Colonic mucosa (tissue), 4 donors: ENCODE measurements around the gene CCL19. TPM values are rescaled to one million over a fixed set of nuclear protein-coding genes. Genes with fewer than 3 reads are reported as not detected.
A peak's percentile ranks its signal among the peaks of the same experiment; 100 is the strongest.

Experiments used
- DNase-seq: peaks from one replicate; pipeline ENCODE4 v3.0.0-alpha.2; 2020
- H3K27ac ChIP-seq: fragments of 200-600 bp; one replicate; pipeline ENCODE4 v1.8.0; 2021
- H3K27me3 ChIP-seq: fragments of 200-600 bp; one replicate; pipeline ENCODE4 v1.8.0; 2021
- H3K36me3 ChIP-seq: fragments of 200-600 bp; one replicate; pipeline ENCODE4 v1.8.0; 2021
- H3K4me1 ChIP-seq: fragments of 200-600 bp; one replicate; pipeline ENCODE4 v1.8.0; 2021; ENCODE audit warnings: mild to moderate bottlenecking
- H3K4me3 ChIP-seq: fragments of 200-600 bp; one replicate; pipeline ENCODE4 v1.8.0; 2021
- H3K9ac ChIP-seq, 2 donors: one replicate each; pipeline ENCODE4 v1.7.0; 2013; ENCODE audit warnings: control low read depth in 2 of 2, low read depth in 2 of 2, low read length in 2 of 2
- H3K9me3 ChIP-seq: fragments of 200-600 bp; one replicate; pipeline ENCODE4 v1.8.0; 2021
- intact Hi-C: fragments of 100-400 bp; cut with DNase I; formaldehyde crosslinking; loops from one replicate; pipeline ENCODE4 v1.14.1; 2022
- total RNA-seq, 2 donors: library from RNA; stranded (reverse); fragmentation: NEBNext Ultra II Directional in 1 of 2; extraction: Animal tissue kit (Norgen Biotek cat#: 25700) in 1 of 2; gene quantifications; one replicate each; pipeline ENCODE4 v1.2.1, GENCODE V29; 2021
- TF ChIP-seq, protein P1 (sequence below): fragments of 200-600 bp; IDR thresholded peaks from one replicate; pipeline ENCODE4 v1.8.0; 2022; ENCODE audit warnings: antibody characterized with exemption, mild to moderate bottlenecking
- donor health status: healthy.
- donor health status: DM: no; HTN: no; CAD: no.
- donor health status: DM: no; HTN: no; CAD: no.

CCL19 gene
- total RNA-seq, 2 donors from 2014 or later, result 2.2 to 5.0 TPM

DNA sequence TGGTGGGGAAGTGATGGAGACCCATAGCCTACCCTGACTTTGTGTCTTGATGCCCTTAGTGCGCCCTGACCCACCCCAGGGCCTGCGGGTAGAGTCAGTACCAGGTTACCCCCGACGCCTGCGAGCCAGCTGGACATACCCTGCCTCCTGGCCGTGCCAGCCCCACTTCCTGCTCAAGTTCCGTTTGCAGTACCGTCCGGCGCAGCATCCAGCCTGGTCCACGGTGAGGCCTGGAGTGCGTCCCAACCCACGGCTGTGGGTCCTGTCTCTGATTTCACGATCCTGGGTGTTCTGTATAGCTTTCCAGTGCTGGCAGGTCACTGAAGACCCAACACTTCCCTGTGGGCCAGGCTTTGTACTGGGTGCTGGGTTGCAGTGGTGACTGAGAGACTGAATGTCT is 32.6 kb downstream of the CCL19 start:
- Histone ChIP-seq H3K9me3 (no peaks in the 10 kb centered on the region), H3K27me3 (no peaks in the 10 kb centered on the region), H3K36me3 (no peaks in the 10 kb centered on the region), H3K27ac (no peak overlapping the region), H3K4me1 (no peaks in the 10 kb centered on the region), H3K9ac (no peak overlapping the region), H3K4me3 (no peak overlapping the region)
- intact Hi-C loops, result no loop called here
- TF ChIP-seq, protein P1, sequence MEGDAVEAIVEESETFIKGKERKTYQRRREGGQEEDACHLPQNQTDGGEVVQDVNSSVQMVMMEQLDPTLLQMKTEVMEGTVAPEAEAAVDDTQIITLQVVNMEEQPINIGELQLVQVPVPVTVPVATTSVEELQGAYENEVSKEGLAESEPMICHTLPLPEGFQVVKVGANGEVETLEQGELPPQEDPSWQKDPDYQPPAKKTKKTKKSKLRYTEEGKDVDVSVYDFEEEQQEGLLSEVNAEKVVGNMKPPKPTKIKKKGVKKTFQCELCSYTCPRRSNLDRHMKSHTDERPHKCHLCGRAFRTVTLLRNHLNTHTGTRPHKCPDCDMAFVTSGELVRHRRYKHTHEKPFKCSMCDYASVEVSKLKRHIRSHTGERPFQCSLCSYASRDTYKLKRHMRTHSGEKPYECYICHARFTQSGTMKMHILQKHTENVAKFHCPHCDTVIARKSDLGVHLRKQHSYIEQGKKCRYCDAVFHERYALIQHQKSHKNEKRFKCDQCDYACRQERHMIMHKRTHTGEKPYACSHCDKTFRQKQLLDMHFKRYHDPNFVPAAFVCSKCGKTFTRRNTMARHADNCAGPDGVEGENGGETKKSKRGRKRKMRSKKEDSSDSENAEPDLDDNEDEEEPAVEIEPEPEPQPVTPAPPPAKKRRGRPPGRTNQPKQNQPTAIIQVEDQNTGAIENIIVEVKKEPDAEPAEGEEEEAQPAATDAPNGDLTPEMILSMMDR, result no peak
- no peak for DNase-seq

DNA sequence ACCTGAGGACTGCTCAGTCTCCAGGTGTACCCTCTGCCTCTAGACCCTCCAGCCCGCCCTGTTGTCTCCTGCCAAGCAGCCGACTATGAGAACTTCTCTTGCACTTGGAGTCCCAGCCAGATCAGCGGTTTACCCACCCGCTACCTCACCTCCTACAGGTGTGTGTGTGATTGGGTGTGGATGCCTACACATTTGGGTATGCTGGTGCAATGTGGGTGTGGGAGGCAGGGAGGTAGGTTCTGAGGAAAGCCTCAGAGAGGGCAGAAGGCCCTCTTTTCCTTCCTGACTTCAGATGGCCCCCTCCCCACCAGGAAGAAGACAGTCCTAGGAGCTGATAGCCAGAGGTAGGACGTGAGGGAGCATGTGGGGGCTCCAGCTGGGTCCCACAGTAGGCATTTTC is 34.1 kb downstream of the CCL19 start:
- no peak overlapping the region for H3K4me3 ChIP-seq

GRCh38 chr9:34655394-34655793 is 35.7 kb downstream of the CCL19 start:
- DNase-seq, result no peak
- Histone ChIP-seq H3K27ac (no peak overlapping the region), H3K9ac (no peak overlapping the region), H3K4me3 (no peak overlapping the region), H3K9me3 (no peaks in the 10 kb centered on the region), H3K36me3 (no peaks in the 10 kb centered on the region), H3K4me1 (peaks cover 9% of the 10 kb centered on the region), H3K27me3 (no peaks in the 10 kb centered on the region)
- TF ChIP-seq, protein P1, result no peak
- intact Hi-C loops, result no loop called here

More for the DNA sequence above, 34.1 kb downstream of the CCL19 start:
- H3K36me3 ChIP-seq, result no peaks in the 10 kb centered on the region
- intact Hi-C loops, result no loop called here
- H3K27ac ChIP-seq, result no peak overlapping the region
- no peak for DNase-seq
- TF ChIP-seq, protein P1, result no peak
- H3K9ac ChIP-seq, result no peak overlapping the region
- H3K9me3 ChIP-seq, result no peaks in the 10 kb centered on the region
- peaks cover 5% of the 10 kb centered on the region for H3K4me1 ChIP-seq
- no peaks in the 10 kb centered on the region for H3K27me3 ChIP-seq

GRCh38 chr9:34654323-34655051 is 36.6 kb downstream of the CCL19 start:
- H3K27ac ChIP-seq, result no peak overlapping the region
- TF ChIP-seq, protein P1, result no peak
- peak; percentile 50 for DNase-seq
- H3K4me3 ChIP-seq, result no peak overlapping the region
- H3K9me3 ChIP-seq, result no peaks in the 10 kb centered on the region
- H3K36me3 ChIP-seq, result no peaks in the 10 kb centered on the region
- no peaks in the 10 kb centered on the region for H3K27me3 ChIP-seq
- H3K4me1 ChIP-seq, result peaks cover 9% of the 10 kb centered on the region
- H3K9ac ChIP-seq, result no peak overlapping the region
- intact Hi-C loops, result no loop called here

GRCh38 chr9:34653151-34654072 is 37.7 kb downstream of the CCL19 start:
- TF ChIP-seq, protein P1, result no peak
- H3K27me3 ChIP-seq, result no peaks in the 10 kb centered on the region
- H3K4me1 ChIP-seq, result peaks cover 9% of the 10 kb centered on the region
- H3K36me3 ChIP-seq, result no peaks in the 10 kb centered on the region
- DNase-seq, result no peak
- peak overlapping the region; percentile 3 to 91 for H3K9ac ChIP-seq
- H3K27ac ChIP-seq, result no peak overlapping the region
- intact Hi-C loops, result no loop called here
- no peaks in the 10 kb centered on the region for H3K9me3 ChIP-seq
- H3K4me3 ChIP-seq, result no peak overlapping the region
